Suprapubic skin (tissue), 4 donors: ENCODE measurements around the gene EPAS1.

Experiments
- CTCF ChIP-seq, 2 donors: fragments of 200-600 bp in 1 of 2; fragments of 450-650 bp in 1 of 2; sonication (generic) in 1 of 2; IDR thresholded peaks; one replicate each; pipeline ENCODE4 v1.5.1; 2016 to 2019; ENCODE audit warnings: antibody characterized with exemption in 2 of 2, mild to moderate bottlenecking in 1 of 2, moderate library complexity in 1 of 2
- EP300 ChIP-seq: sonication (generic); formaldehyde crosslinking; IDR thresholded peaks from one replicate; pipeline ENCODE4 v1.6.1; 2017; ENCODE audit warnings: antibody characterized with exemption
- POLR2A ChIP-seq, 2 donors: fragments of 450-650 bp; IDR thresholded peaks; one replicate each; pipeline ENCODE4 v1.6.1; 2017; ENCODE audit warnings: antibody characterized with exemption in 2 of 2, mild to moderate bottlenecking in 2 of 2, moderate library complexity in 2 of 2
- POLR2AphosphoS5 ChIP-seq, 3 donors: sonication (generic); formaldehyde crosslinking; IDR thresholded peaks; one replicate each; pipeline ENCODE4 v1.6.1; 2017; ENCODE audit warnings: antibody characterized with exemption in 3 of 3

- TF ChIP-seq CTCF (IDR thresholded peaks at IDR 0.05) (no peak), POLR2A (IDR thresholded peaks at IDR 0.05) (no peak), POLR2AphosphoS5 (IDR thresholded peaks at IDR 0.05) (no peak), EP300 (no peak)
Observed at GRCh38 chr2:46335391-46336282, 38.4 kb downstream of the EPAS1 start.
